Suprapubic skin (tissue), 4 donors: ENCODE results near the gene NCLN. TPM values are rescaled to one million over a fixed set of nuclear protein-coding genes. Genes with fewer than 3 reads are reported as not detected.
A peak's percentile ranks its signal among the peaks of the same experiment; 100 is the strongest.

Experiments
- DNase-seq, 2 donors: peaks; one replicate each; pipeline ENCODE4 v3.0.0-alpha.2; 2019; ENCODE audit warnings: low spot score in 2 of 2
- H3K27ac ChIP-seq: fragments of 200-600 bp; sonication (generic); one replicate; pipeline ENCODE4 v1.5.1; 2019
- H3K27me3 ChIP-seq: fragments of 200-600 bp; sonication (generic); one replicate; pipeline ENCODE4 v1.5.1; 2019
- H3K36me3 ChIP-seq: fragments of 200-600 bp; sonication (generic); one replicate; pipeline ENCODE4 v1.5.1; 2019
- H3K4me1 ChIP-seq: fragments of 200-600 bp; sonication (generic); one replicate; pipeline ENCODE4 v1.5.1; 2019
- H3K4me3 ChIP-seq: fragments of 200-600 bp; sonication (generic); one replicate; pipeline ENCODE4 v1.5.1; 2019; ENCODE audit warnings: mild to moderate bottlenecking
- H3K9me3 ChIP-seq: fragments of 200-600 bp; sonication (generic); one replicate; pipeline ENCODE4 v1.5.1; 2019
- EP300 ChIP-seq: sonication (generic); formaldehyde crosslinking; IDR thresholded peaks from one replicate; pipeline ENCODE4 v1.6.1; 2017; ENCODE audit warnings: antibody characterized with exemption
- POLR2A ChIP-seq, 2 donors: fragments of 450-650 bp; IDR thresholded peaks; one replicate each; pipeline ENCODE4 v1.6.1; 2017; ENCODE audit warnings: antibody characterized with exemption in 2 of 2, mild to moderate bottlenecking in 2 of 2, moderate library complexity in 2 of 2
- POLR2AphosphoS5 ChIP-seq, 3 donors: sonication (generic); formaldehyde crosslinking; IDR thresholded peaks; one replicate each; pipeline ENCODE4 v1.6.1; 2017; ENCODE audit warnings: antibody characterized with exemption in 3 of 3
- WGBS: methylation state at CpG from one replicate; pipeline ENCODE4 v1.1.5; 2018; 5-methylcytosine and 5-hydroxymethylcytosine counted together
- total RNA-seq, 4 donors: library from RNA; depleted of rRNA; stranded (reverse); fragments of >200 nt; gene quantifications; one replicate each; pipeline ENCODE4 v1.1.0, GENCODE V29; 2016
- TF ChIP-seq, protein P1 (sequence below), 2 donors: fragments of 200-600 bp in 1 of 2; fragments of 450-650 bp in 1 of 2; sonication (generic) in 1 of 2; IDR thresholded peaks; one replicate each; pipeline ENCODE4 v1.5.1; 2016 to 2019; ENCODE audit warnings: antibody characterized with exemption in 2 of 2, mild to moderate bottlenecking in 1 of 2, moderate library complexity in 1 of 2

NCLN gene
- total RNA-seq, 4 donors from 2014 or later, result 31.1 to 66.7 (median 35.0) TPM

DNA sequence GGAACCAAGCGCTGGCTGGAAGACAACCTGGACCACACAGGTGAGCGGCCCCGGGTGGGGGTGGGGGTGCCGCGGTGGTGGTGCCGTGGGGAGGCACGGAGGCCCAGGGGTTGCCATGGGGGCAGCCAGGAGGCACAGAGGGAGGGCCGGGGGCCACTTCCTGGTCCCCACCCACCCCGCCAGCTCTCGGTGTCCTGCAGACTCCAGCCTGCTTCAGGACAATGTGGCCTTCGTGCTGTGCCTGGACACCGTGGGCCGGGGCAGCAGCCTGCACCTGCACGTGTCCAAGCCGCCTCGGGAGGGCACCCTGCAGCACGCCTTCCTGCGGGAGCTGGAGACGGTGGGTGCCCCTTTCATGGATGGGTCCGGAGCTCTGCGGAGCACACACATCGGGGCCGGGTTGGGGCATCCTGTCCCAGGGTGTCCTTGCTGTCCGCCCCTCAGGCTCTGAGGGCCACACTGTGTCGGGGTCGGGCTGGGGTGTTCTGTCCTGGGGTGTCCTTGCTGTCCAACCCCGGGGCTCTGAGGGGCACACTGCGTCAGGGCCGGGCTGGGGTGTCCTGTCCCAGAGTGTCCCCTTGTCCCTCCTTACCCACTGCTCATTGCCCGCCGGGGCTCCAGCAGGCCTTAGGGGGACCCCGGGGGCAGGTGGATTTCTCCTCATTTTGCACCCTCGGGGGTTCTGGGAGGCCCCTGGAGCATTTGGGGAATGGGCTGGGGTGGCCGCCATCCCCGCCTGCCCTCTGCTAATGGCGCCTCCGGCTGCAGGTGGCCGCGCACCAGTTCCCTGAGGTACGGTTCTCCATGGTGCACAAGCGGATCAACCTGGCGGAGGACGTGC is 18.3 kb downstream of the NCLN start:
- no peaks in the 10 kb centered on the region for H3K4me1 ChIP-seq
- peaks cover 81% of the 10 kb centered on the region for H3K36me3 ChIP-seq
- 90% methylated on average over 4 of the region's 43 CpGs for WGBS
- no peak overlapping the region for H3K27ac ChIP-seq
- DNase-seq, result peak in 1 of 2 donors; percentile 53
- no peak overlapping the region for H3K4me3 ChIP-seq
- no peaks in the 10 kb centered on the region for H3K27me3 ChIP-seq
- no peak for TF ChIP-seq EP300
- no peak for TF ChIP-seq POLR2AphosphoS5 (IDR thresholded peaks at IDR 0.05)
- TF ChIP-seq, protein P1, sequence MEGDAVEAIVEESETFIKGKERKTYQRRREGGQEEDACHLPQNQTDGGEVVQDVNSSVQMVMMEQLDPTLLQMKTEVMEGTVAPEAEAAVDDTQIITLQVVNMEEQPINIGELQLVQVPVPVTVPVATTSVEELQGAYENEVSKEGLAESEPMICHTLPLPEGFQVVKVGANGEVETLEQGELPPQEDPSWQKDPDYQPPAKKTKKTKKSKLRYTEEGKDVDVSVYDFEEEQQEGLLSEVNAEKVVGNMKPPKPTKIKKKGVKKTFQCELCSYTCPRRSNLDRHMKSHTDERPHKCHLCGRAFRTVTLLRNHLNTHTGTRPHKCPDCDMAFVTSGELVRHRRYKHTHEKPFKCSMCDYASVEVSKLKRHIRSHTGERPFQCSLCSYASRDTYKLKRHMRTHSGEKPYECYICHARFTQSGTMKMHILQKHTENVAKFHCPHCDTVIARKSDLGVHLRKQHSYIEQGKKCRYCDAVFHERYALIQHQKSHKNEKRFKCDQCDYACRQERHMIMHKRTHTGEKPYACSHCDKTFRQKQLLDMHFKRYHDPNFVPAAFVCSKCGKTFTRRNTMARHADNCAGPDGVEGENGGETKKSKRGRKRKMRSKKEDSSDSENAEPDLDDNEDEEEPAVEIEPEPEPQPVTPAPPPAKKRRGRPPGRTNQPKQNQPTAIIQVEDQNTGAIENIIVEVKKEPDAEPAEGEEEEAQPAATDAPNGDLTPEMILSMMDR (IDR thresholded peaks at IDR 0.05), result no peak
- no peak for TF ChIP-seq POLR2A (IDR thresholded peaks at IDR 0.05)
- no peaks in the 10 kb centered on the region for H3K9me3 ChIP-seq

DNA sequence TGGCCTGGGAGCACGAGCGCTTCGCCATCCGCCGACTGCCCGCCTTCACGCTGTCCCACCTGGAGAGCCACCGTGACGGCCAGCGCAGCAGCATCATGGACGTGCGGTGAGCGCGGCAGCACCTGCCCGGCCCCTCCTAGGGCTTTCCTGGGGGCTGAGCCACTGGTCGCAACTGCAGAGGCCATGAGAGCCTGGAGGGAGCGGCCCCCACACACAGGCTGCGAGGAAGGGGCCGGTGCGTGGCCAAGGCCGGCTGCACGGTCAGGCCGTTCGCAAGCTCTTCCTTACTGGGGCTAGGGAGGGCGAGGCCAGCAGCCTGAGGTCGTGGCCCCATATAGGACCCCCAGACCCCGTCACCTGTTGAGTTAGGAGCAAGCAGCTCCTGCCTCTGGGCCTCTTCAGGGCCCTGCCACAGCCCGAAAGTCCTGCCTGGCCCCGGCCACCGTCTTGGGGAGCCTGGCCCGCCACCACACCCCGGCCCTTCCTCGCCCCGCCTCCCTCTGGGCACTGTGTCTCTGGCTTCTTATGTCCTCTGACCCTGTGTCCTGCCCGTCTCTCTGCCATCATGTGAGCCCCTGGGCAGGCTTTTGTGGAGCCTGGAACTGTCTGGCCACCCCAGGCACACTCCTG is 19.0 kb downstream of the NCLN start:
- Histone ChIP-seq H3K27ac (no peak overlapping the region), H3K27me3 (no peaks in the 10 kb centered on the region), H3K4me3 (no peak overlapping the region), H3K9me3 (no peaks in the 10 kb centered on the region), H3K4me1 (no peaks in the 10 kb centered on the region), H3K36me3 (peaks cover 77% of the 10 kb centered on the region)
- TF ChIP-seq POLR2A (IDR thresholded peaks at IDR 0.05) (no peak), POLR2AphosphoS5 (IDR thresholded peaks at IDR 0.05) (no peak), EP300 (no peak)
- TF ChIP-seq, protein P1 (IDR thresholded peaks at IDR 0.05), result no peak
- peak in 1 of 2 donors; percentile 48 for DNase-seq
- WGBS, result 96% methylated on average over 11 of the region's 35 CpGs

DNA sequence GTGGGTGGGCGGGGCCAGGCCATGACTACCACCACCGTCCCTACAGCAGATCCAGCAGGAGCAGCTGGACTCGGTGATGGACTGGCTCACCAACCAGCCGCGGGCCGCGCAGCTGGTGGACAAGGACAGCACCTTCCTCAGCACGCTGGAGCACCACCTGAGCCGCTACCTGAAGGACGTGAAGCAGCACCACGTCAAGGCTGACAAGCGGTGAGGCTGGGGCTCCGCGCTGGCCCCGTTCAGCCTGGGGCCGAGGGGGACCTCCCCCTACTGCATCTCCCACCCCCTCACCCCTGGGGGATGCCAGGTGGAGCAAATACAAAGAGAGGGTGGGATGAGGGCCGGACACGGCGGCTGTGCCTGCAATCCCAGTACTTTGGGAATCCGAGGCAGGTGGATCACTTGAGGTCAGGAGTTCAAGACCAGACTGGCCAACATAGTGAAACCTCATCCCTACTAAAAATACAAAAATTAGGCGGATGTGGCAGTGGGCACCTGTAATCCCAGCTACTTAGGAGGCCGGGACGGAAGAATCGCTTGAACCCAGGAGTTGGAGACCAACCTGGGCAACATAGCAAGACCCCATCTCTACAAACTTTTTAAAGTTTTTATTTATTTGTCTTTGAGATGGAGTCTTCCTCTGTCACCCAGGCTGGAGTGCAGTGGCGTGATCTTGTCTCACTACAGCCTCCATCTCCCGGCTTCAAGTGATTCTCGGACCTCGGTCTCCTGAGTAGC is 20.7 kb downstream of the NCLN start:
- DNase-seq, result no peak
- Histone ChIP-seq H3K9me3 (no peaks in the 10 kb centered on the region), H3K36me3 (peaks cover 72% of the 10 kb centered on the region), H3K4me3 (no peak overlapping the region), H3K4me1 (no peaks in the 10 kb centered on the region), H3K27me3 (no peaks in the 10 kb centered on the region), H3K27ac (no peak overlapping the region)
- TF ChIP-seq POLR2AphosphoS5 (IDR thresholded peaks at IDR 0.05), result no peak
- TF ChIP-seq POLR2A (IDR thresholded peaks at IDR 0.05), result no peak
- no peak for TF ChIP-seq EP300
- TF ChIP-seq, protein P1 (IDR thresholded peaks at IDR 0.05), result no peak
- WGBS, result 93% methylated on average over 17 of the region's 28 CpGs

DNA sequence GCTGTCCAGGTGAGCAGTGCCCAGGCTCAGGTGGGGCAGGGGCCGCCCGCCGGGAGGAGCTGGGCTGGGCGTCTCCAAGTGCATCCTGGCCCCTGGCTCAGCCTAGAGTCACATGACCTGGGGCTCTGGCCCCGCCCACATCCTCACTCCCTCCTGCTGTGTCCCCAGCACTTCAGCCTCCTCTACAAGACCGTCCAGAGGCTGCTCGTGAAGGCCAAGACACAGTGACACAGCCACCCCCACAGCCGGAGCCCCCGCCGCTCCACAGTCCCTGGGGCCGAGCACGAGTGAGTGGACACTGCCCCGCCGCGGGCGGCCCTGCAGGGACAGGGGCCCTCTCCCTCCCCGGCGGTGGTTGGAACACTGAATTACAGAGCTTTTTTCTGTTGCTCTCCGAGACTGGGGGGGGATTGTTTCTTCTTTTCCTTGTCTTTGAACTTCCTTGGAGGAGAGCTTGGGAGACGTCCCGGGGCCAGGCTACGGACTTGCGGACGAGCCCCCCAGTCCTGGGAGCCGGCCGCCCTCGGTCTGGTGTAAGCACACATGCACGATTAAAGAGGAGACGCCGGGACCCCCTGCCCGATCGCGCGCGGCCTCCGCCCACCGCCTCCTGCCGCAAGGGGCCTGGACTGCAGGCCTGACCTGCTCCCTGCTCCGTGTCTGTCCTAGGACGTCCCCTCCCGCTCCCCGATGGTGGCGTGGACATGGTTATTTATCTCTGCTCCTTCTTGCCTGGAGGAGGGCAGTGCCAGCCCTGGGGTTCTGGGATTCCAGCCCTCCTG is 21.9 kb downstream of the NCLN start:
- H3K36me3 ChIP-seq, result peaks cover 59% of the 10 kb centered on the region
- no peaks in the 10 kb centered on the region for H3K27me3 ChIP-seq
- H3K4me1 ChIP-seq, result no peaks in the 10 kb centered on the region
- TF ChIP-seq, protein P1 (IDR thresholded peaks at IDR 0.05), result no peak
- no peak for TF ChIP-seq POLR2A (IDR thresholded peaks at IDR 0.05)
- no peak for TF ChIP-seq EP300
- no peak for TF ChIP-seq POLR2AphosphoS5 (IDR thresholded peaks at IDR 0.05)
- H3K4me3 ChIP-seq, result no peak overlapping the region
- H3K27ac ChIP-seq, result no peak overlapping the region
- H3K9me3 ChIP-seq, result no peaks in the 10 kb centered on the region
- peak in 1 of 2 donors; percentile 53 for DNase-seq
- 94% methylated on average over 38 of the region's 43 CpGs for WGBS
